PFSK-1 (cell line): Measurements from ENCODE around the gene CTU1.

ENCODE experiments used
- FOXP2 ChIP-seq: optimal IDR thresholded peaks from 2 replicates; pipeline ENCODE3; 2011; ENCODE audit warnings: borderline replicate concordance, control low read depth, inconsistent platforms; ENCODE audit not compliant: insufficient read depth; ENCODE audit errors: extremely low read length, extremely low read depth
- POLR2AphosphoS5 ChIP-seq: IDR thresholded peaks from 2 replicates; pipeline ENCODE4 v1.6.1; 2012; ENCODE audit warnings: low read depth, mild to moderate bottlenecking, control low read depth, low read length, moderate library complexity
- SIN3A ChIP-seq: IDR thresholded peaks from 2 replicates; pipeline ENCODE4 v1.6.1; 2012; ENCODE audit warnings: mild to moderate bottlenecking, low read length, moderate library complexity, borderline replicate concordance; ENCODE audit not compliant: insufficient read depth
- TAF1 ChIP-seq: IDR thresholded peaks from 2 replicates; pipeline ENCODE4 v1.6.1; 2012; ENCODE audit warnings: low read length, control low read depth, borderline replicate concordance; ENCODE audit not compliant: insufficient read depth
- TF ChIP-seq, protein P1 (sequence below), 2 experiments: IDR thresholded peaks; 2 replicates each; pipeline versions ENCODE4 v1.6.1 to v1.8.0; 2011 to 2012; ENCODE audit warnings: low read depth in 2 of 2, low read length in 2 of 2, control low read depth in 1 of 2, inconsistent platforms in 1 of 2, mild to moderate bottlenecking in 1 of 2, moderate library complexity in 1 of 2; ENCODE audit not compliant: insufficient read depth in 1 of 2

DNA sequence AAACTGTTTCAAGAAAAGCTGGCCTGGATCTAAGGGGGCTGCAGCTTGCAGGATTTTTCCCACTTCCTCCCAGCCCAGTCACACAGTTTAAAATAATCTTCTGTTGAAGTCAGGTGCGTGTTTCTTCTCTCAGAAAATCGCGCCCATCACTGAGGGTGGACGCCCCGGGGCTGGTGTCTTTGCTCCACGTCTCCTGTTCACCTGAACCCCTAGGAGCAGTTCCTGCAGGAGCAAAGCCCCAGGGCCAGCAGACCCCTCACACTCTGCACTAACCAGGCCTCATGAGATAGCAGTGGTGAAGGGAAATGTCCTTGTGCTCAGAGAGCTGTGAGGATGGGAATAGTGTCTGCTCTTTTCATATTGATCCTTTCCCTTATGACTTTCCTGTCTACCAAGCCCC is 33.0 kb upstream of the CTU1 start:
- TF ChIP-seq, protein P1, sequence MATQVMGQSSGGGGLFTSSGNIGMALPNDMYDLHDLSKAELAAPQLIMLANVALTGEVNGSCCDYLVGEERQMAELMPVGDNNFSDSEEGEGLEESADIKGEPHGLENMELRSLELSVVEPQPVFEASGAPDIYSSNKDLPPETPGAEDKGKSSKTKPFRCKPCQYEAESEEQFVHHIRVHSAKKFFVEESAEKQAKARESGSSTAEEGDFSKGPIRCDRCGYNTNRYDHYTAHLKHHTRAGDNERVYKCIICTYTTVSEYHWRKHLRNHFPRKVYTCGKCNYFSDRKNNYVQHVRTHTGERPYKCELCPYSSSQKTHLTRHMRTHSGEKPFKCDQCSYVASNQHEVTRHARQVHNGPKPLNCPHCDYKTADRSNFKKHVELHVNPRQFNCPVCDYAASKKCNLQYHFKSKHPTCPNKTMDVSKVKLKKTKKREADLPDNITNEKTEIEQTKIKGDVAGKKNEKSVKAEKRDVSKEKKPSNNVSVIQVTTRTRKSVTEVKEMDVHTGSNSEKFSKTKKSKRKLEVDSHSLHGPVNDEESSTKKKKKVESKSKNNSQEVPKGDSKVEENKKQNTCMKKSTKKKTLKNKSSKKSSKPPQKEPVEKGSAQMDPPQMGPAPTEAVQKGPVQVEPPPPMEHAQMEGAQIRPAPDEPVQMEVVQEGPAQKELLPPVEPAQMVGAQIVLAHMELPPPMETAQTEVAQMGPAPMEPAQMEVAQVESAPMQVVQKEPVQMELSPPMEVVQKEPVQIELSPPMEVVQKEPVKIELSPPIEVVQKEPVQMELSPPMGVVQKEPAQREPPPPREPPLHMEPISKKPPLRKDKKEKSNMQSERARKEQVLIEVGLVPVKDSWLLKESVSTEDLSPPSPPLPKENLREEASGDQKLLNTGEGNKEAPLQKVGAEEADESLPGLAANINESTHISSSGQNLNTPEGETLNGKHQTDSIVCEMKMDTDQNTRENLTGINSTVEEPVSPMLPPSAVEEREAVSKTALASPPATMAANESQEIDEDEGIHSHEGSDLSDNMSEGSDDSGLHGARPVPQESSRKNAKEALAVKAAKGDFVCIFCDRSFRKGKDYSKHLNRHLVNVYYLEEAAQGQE (IDR thresholded peaks at IDR 0.05; ENCODE audit: insufficient read depth in 1 of 2, low read depth in 2 of 2, low read length in 2 of 2) = no peak
- TF ChIP-seq TAF1 (no peak), POLR2AphosphoS5 (no peak), SIN3A (no peak), FOXP2 (no peak)
